Measurements from ENCODE around the gene SHISA5.

The SHISA5 gene

GRCh38 chr3:48436477-48436787, 67.5 kb downstream of the SHISA5 start:
- Histone ChIP-seq H3K4me3 (no peak overlapping the region), H3K36me3 (ENCODE audit: insufficient read depth, low read length) (no peaks in the 10 kb centered on the region; the same call in 1 of the 2 replicates), H3K9ac (ENCODE audit: insufficient read length) (no peak overlapping the region), H3K27ac (no peak overlapping the region), H3K9me3 (ENCODE audit: low read depth, low read length) (no peaks in the 10 kb centered on the region)
- DNase-seq (ENCODE audit: low read depth, low spot score): no peak
- TF ChIP-seq EZH2 (IDR thresholded peaks at IDR 0.05): no peak
- no peak for TF ChIP-seq FOXP2 (optimal IDR thresholded peaks at IDR 0.05; ENCODE audit: control extremely low read depth, extremely low read length, insufficient read depth)

- Histone ChIP-seq H3K9me3 (ENCODE audit: low read depth, low read length) (no peaks in the 10 kb centered on the region), H3K4me3 (no peak overlapping the region), H3K27ac (no peak overlapping the region), H3K9ac (ENCODE audit: insufficient read length) (no peak overlapping the region), H3K36me3 (ENCODE audit: insufficient read depth, low read length) (no peaks in the 10 kb centered on the region; the same call in 1 of the 2 replicates)
- DNase-seq (ENCODE audit: low read depth, low spot score): peak; percentile 39
- TF ChIP-seq FOXP2 (optimal IDR thresholded peaks at IDR 0.05; ENCODE audit: control extremely low read depth, extremely low read length, insufficient read depth) (no peak), POLR2AphosphoS5 (IDR thresholded peaks at IDR 0.05; ENCODE audit: borderline replicate concordance, low read depth, low read length) (no peak), EZH2 (IDR thresholded peaks at IDR 0.05) (no peak)
Measured at GRCh38 chr3:48435774-48436476, 68.0 kb downstream of the SHISA5 start.

- H3K9me3 ChIP-seq (ENCODE audit: low read depth, low read length): no peaks in the 10 kb centered on the region
- no peak overlapping the region for H3K9ac ChIP-seq (ENCODE audit: insufficient read length)
- DNase-seq (ENCODE audit: low read depth, low spot score): no peak
- H3K27ac ChIP-seq: no peak overlapping the region
- no peaks in the 10 kb centered on the region; the same call in 1 of the 2 replicates for H3K36me3 ChIP-seq (ENCODE audit: insufficient read depth, low read length)
- no peak for TF ChIP-seq EZH2 (IDR thresholded peaks at IDR 0.05)
- H3K4me3 ChIP-seq: no peak overlapping the region
Measured at GRCh38 chr3:48435223-48435595, 68.8 kb downstream of the SHISA5 start.

GRCh38 chr3:48434591-48435222, 69.3 kb downstream of the SHISA5 start:
- no peak for DNase-seq (ENCODE audit: low read depth, low spot score)
- Histone ChIP-seq H3K9me3 (ENCODE audit: low read depth, low read length) (no peaks in the 10 kb centered on the region), H3K9ac (ENCODE audit: insufficient read length) (no peak overlapping the region), H3K27ac (no peak overlapping the region), H3K4me3 (no peak overlapping the region), H3K36me3 (ENCODE audit: insufficient read depth, low read length) (no peaks in the 10 kb centered on the region; the same call in 1 of the 2 replicates)
- no peak for TF ChIP-seq POLR2AphosphoS5 (IDR thresholded peaks at IDR 0.05; ENCODE audit: borderline replicate concordance, low read depth, low read length)
- no peak for TF ChIP-seq FOXP2 (optimal IDR thresholded peaks at IDR 0.05; ENCODE audit: control extremely low read depth, extremely low read length, insufficient read depth)
- no peak for TF ChIP-seq EZH2 (IDR thresholded peaks at IDR 0.05)

GRCh38 chr3:48433472-48434118, 70.4 kb downstream of the SHISA5 start:
- no peak for DNase-seq (ENCODE audit: low read depth, low spot score)
- Histone ChIP-seq H3K27ac (no peak overlapping the region), H3K4me3 (no peak overlapping the region), H3K36me3 (ENCODE audit: insufficient read depth, low read length) (no peaks in the 10 kb centered on the region; the same call in 1 of the 2 replicates), H3K9ac (ENCODE audit: insufficient read length) (no peak overlapping the region), H3K9me3 (ENCODE audit: low read depth, low read length) (no peaks in the 10 kb centered on the region)
- TF ChIP-seq POLR2AphosphoS5 (IDR thresholded peaks at IDR 0.05; ENCODE audit: borderline replicate concordance, low read depth, low read length): no peak
- TF ChIP-seq FOXP2 (optimal IDR thresholded peaks at IDR 0.05; ENCODE audit: control extremely low read depth, extremely low read length, insufficient read depth): no peak
- no peak for TF ChIP-seq EZH2 (IDR thresholded peaks at IDR 0.05)

- Histone ChIP-seq H3K27ac (no peak overlapping the region), H3K36me3 (ENCODE audit: insufficient read depth, low read length) (no peaks in the 10 kb centered on the region; the same call in 1 of the 2 replicates), H3K9me3 (ENCODE audit: low read depth, low read length) (no peaks in the 10 kb centered on the region), H3K9ac (ENCODE audit: insufficient read length) (no peak overlapping the region), H3K4me3 (no peak overlapping the region)
- DNase-seq (ENCODE audit: low read depth, low spot score): no peak
- TF ChIP-seq EZH2 (IDR thresholded peaks at IDR 0.05) (no peak), FOXP2 (optimal IDR thresholded peaks at IDR 0.05; ENCODE audit: control extremely low read depth, extremely low read length, insufficient read depth) (no peak), POLR2AphosphoS5 (IDR thresholded peaks at IDR 0.05; ENCODE audit: borderline replicate concordance, low read depth, low read length) (no peak)
Measured at GRCh38 chr3:48432411-48433371, 71.3 kb downstream of the SHISA5 start.

GRCh38 chr3:48431224-48432029, 72.5 kb downstream of the SHISA5 start:
- no peak for DNase-seq (ENCODE audit: low read depth, low spot score)
- no peak overlapping the region for H3K27ac ChIP-seq
- no peaks in the 10 kb centered on the region for H3K9me3 ChIP-seq (ENCODE audit: low read depth, low read length)
- H3K4me3 ChIP-seq: no peak overlapping the region
- TF ChIP-seq EZH2 (IDR thresholded peaks at IDR 0.05) (no peak), POLR2AphosphoS5 (IDR thresholded peaks at IDR 0.05; ENCODE audit: borderline replicate concordance, low read depth, low read length) (no peak), FOXP2 (optimal IDR thresholded peaks at IDR 0.05; ENCODE audit: control extremely low read depth, extremely low read length, insufficient read depth) (no peak)
- no peak overlapping the region for H3K9ac ChIP-seq (ENCODE audit: insufficient read length)
- H3K36me3 ChIP-seq (ENCODE audit: insufficient read depth, low read length): no peaks in the 10 kb centered on the region; the same call in 1 of the 2 replicates

All from SK-N-MC (cell line).